ENCODE results near the gene PHACTR1.

The PHACTR1 gene

GRCh38 chr6:13248584-13248985 lies 532.0 kb downstream of the PHACTR1 start:
- no peak for DNase-seq

- no peak for DNase-seq
These were observed 532.4 kb downstream of the PHACTR1 start for GRCh38 chr6:13248994-13249393.

- no peak for DNase-seq
These were observed 533.2 kb downstream of the PHACTR1 start for GRCh38 chr6:13249817-13250216.

GRCh38 chr6:13250703-13251102 lies 534.1 kb downstream of the PHACTR1 start:
- DNase-seq = no peak

- no peak for DNase-seq
These were observed 534.7 kb downstream of the PHACTR1 start for GRCh38 chr6:13251242-13251641.

- no peak for DNase-seq
These were observed 536.2 kb downstream of the PHACTR1 start for GRCh38 chr6:13252790-13253189.

- no peak for DNase-seq
These were observed 536.7 kb downstream of the PHACTR1 start for GRCh38 chr6:13253272-13253671.

- DNase-seq = no peak
These were observed 539.9 kb downstream of the PHACTR1 start for GRCh38 chr6:13256266-13257001.

- no peak for DNase-seq
These were observed 542.8 kb downstream of the PHACTR1 start for GRCh38 chr6:13259393-13259792.

GRCh38 chr6:13260101-13260598 lies 543.6 kb downstream of the PHACTR1 start:
- DNase-seq = no peak

GRCh38 chr6:13260831-13261230 lies 544.3 kb downstream of the PHACTR1 start:
- no peak for DNase-seq

GRCh38 chr6:13261464-13261994 lies 545.0 kb downstream of the PHACTR1 start:
- no peak for DNase-seq

- DNase-seq = no peak
These were observed 546.0 kb downstream of the PHACTR1 start for GRCh38 chr6:13262302-13263230.

- no peak for DNase-seq
These were observed 547.1 kb downstream of the PHACTR1 start for GRCh38 chr6:13263669-13264068.

GRCh38 chr6:13267142-13267651 lies 550.6 kb downstream of the PHACTR1 start:
- no peak for DNase-seq

- no peak for DNase-seq
These were observed 552.4 kb downstream of the PHACTR1 start for GRCh38 chr6:13268913-13269518.

- peak; percentile 55 for DNase-seq
These were observed 555.8 kb downstream of the PHACTR1 start for GRCh38 chr6:13272131-13273046.

- DNase-seq = no peak
These were observed 556.8 kb downstream of the PHACTR1 start for GRCh38 chr6:13273202-13273930.

GRCh38 chr6:13273931-13274706 lies 557.6 kb downstream of the PHACTR1 start:
- DNase-seq = no peak

All from femur (tissue), 1 donor.